ENCODE data around the gene LTB4R. TPM values are rescaled to one million over a fixed set of nuclear protein-coding genes. Genes with fewer than 3 reads are reported as not detected.
"Not testable (repeated sequence)": the region's sequence is repeated elsewhere in the genome, so short reads cannot be mapped to it uniquely, and the experiment has no call there.

LTB4R gene
- total RNA-seq, 1 experiment from 2014 or later, result 13.4 TPM

- H3K27ac Mint-ChIP-seq (ENCODE audit: unreplicated experiment), result no peak overlapping the region
- H3K9me3 Mint-ChIP-seq (ENCODE audit: low read depth, unreplicated experiment), result no peaks in the 10 kb centered on the region
- no peaks in the 10 kb centered on the region for H3K36me3 Mint-ChIP-seq (ENCODE audit: insufficient read depth, unreplicated experiment)
- H3K4me3 Mint-ChIP-seq (ENCODE audit: low read depth, unreplicated experiment), result no peak overlapping the region
- no peak for DNase-seq
- CTCF ChIA-PET, result interaction anchor here (0.9 kb wide), 1 partner anchor 17 kb away, joined by 4 read pairs; no protein-coding TSS in a partner anchor
- TF ChIP-seq CTCF (IDR thresholded peaks at IDR 0.05; ENCODE audit: unreplicated experiment), result no peak
- no peaks in the 10 kb centered on the region for H3K4me1 Mint-ChIP-seq (ENCODE audit: low read depth, unreplicated experiment)
- no TSS peak for BruUV-seq (replicated peaks)
- intact Hi-C loops (cut with micrococcal nuclease; ENCODE audit: unreplicated experiment), result no loop called here
- H3K27me3 Mint-ChIP-seq (ENCODE audit: unreplicated experiment), result peaks cover 30% of the 10 kb centered on the region
Measured at GRCh38 chr14:24325041-24325530, 13.8 kb downstream of the LTB4R start.

- BruUV-seq (replicated peaks), result no TSS peak
- peaks cover 24% of the 10 kb centered on the region for H3K27me3 Mint-ChIP-seq (ENCODE audit: unreplicated experiment)
- TF ChIP-seq CTCF (IDR thresholded peaks at IDR 0.05; ENCODE audit: unreplicated experiment), result no peak
- no peaks in the 10 kb centered on the region for H3K4me1 Mint-ChIP-seq (ENCODE audit: low read depth, unreplicated experiment)
- intact Hi-C loops (cut with micrococcal nuclease; ENCODE audit: unreplicated experiment), result no loop called here
- no peak overlapping the region for H3K27ac Mint-ChIP-seq (ENCODE audit: unreplicated experiment)
- no peak for DNase-seq
- H3K36me3 Mint-ChIP-seq (ENCODE audit: insufficient read depth, unreplicated experiment), result no peaks in the 10 kb centered on the region
- no peaks in the 10 kb centered on the region for H3K9me3 Mint-ChIP-seq (ENCODE audit: low read depth, unreplicated experiment)
- CTCF ChIA-PET, result no interaction called here
- H3K4me3 Mint-ChIP-seq (ENCODE audit: low read depth, unreplicated experiment), result no peak overlapping the region
Measured at GRCh38 chr14:24325963-24326362, 14.7 kb downstream of the LTB4R start.

- Mint-ChIP-seq H3K9me3 (ENCODE audit: low read depth, unreplicated experiment) (no peaks in the 10 kb centered on the region), H3K27me3 (ENCODE audit: unreplicated experiment) (peaks cover 16% of the 10 kb centered on the region), H3K36me3 (ENCODE audit: insufficient read depth, unreplicated experiment) (peaks cover 2% of the 10 kb centered on the region), H3K4me3 (ENCODE audit: low read depth, unreplicated experiment) (no peak overlapping the region), H3K4me1 (ENCODE audit: low read depth, unreplicated experiment) (peaks cover 6% of the 10 kb centered on the region), H3K27ac (ENCODE audit: unreplicated experiment) (no peak overlapping the region)
- no TSS peak for BruUV-seq (replicated peaks)
- intact Hi-C loops (cut with micrococcal nuclease; ENCODE audit: unreplicated experiment), result no loop called here
- no peak for DNase-seq
- CTCF ChIA-PET, result interaction anchor here (0.6 to 2.6 kb wide), 4 partner anchors 19 to 110 kb away, joined by 3 to 12 read pairs (median 6); partner anchors contain the start of genes CIDEB and TINF2
- no peak for TF ChIP-seq CTCF (IDR thresholded peaks at IDR 0.05; ENCODE audit: unreplicated experiment)
Measured at GRCh38 chr14:24327303-24327702, 16.0 kb downstream of the LTB4R start.

GRCh38 chr14:24327914-24328313 lies 16.6 kb downstream of the LTB4R start:
- H3K9me3 Mint-ChIP-seq (ENCODE audit: low read depth, unreplicated experiment); H3K36me3 Mint-ChIP-seq (ENCODE audit: insufficient read depth, unreplicated experiment); H3K27me3 Mint-ChIP-seq (ENCODE audit: unreplicated experiment); BruUV-seq (replicated peaks); H3K27ac Mint-ChIP-seq (ENCODE audit: unreplicated experiment); H3K4me3 Mint-ChIP-seq (ENCODE audit: low read depth, unreplicated experiment): not testable (repeated sequence)
- TF ChIP-seq CTCF (IDR thresholded peaks at IDR 0.05; ENCODE audit: unreplicated experiment), result peak; percentile 46
- DNase-seq, result peak; percentile 56
- intact Hi-C loops (cut with micrococcal nuclease; ENCODE audit: unreplicated experiment), result loop anchor here (1.0 kb wide), 1 partner anchor 108 kb away; no protein-coding TSS in a partner anchor
- CTCF ChIA-PET, result interaction anchor here (0.6 to 2.6 kb wide), 2 partner anchors 104 to 115 kb away, joined by 3 to 12 read pairs; no protein-coding TSS in a partner anchor
- peaks cover 12% of the 10 kb centered on the region for H3K4me1 Mint-ChIP-seq (ENCODE audit: low read depth, unreplicated experiment)

Data from Calu3 (cell line).